Measurements from ENCODE around the gene FIGNL2.

- TF ChIP-seq FOXJ3 (CRISPR knock-in tag; IDR thresholded peaks at IDR 0.05; ENCODE audit: borderline replicate concordance) (no peak), RAD51 (IDR thresholded peaks at IDR 0.05; ENCODE audit: borderline replicate concordance) (no peak), ZFP91 (CRISPR knock-in tag; IDR thresholded peaks at IDR 0.05; ENCODE audit: borderline replicate concordance) (no peak), ZNF609 (CRISPR knock-in tag; IDR thresholded peaks at IDR 0.05; ENCODE audit: borderline replicate concordance) (no peak), MZF1 (CRISPR knock-in tag; IDR thresholded peaks at IDR 0.05; ENCODE audit: borderline replicate concordance) (no peak), BRF2 (CRISPR knock-in tag; IDR thresholded peaks at IDR 0.05) (no peak), SSRP1 (CRISPR knock-in tag; IDR thresholded peaks at IDR 0.05) (no peak), ATF5 (CRISPR knock-in tag; IDR thresholded peaks at IDR 0.05; ENCODE audit: low read depth) (no peak)
Observed at GRCh38 chr12:51832354-51833107, 16.0 kb downstream of the FIGNL2 start.

Data from HepG2 (cell line).